Measurements from ENCODE around the gene SPATS2L.

SPATS2L gene

GRCh38 chr2:200298816-200299215 is 7.7 kb upstream of the SPATS2L start:
- DNase-seq (ENCODE audit: low read depth), result no peak
- no peak overlapping the region for H3K4me3 ChIP-seq (ENCODE audit: low read depth, low read length)
- no peak for TF ChIP-seq CTCF (IDR thresholded peaks at IDR 0.05; ENCODE audit: low read depth, low read length)
- no peak for TF ChIP-seq MAX (IDR thresholded peaks at IDR 0.05; ENCODE audit: low read depth, low read length)
- TF ChIP-seq POLR2A (IDR thresholded peaks at IDR 0.05; ENCODE audit: extremely low read depth, insufficient read length), result no peak
- TF ChIP-seq MYC (IDR thresholded peaks at IDR 0.05; ENCODE audit: low read depth, low read length), result no peak

- H3K4me3 ChIP-seq (ENCODE audit: low read depth, low read length), result no peak overlapping the region
- DNase-seq (ENCODE audit: low read depth), result no peak
- TF ChIP-seq MAX (IDR thresholded peaks at IDR 0.05; ENCODE audit: low read depth, low read length) (no peak), CTCF (IDR thresholded peaks at IDR 0.05; ENCODE audit: low read depth, low read length) (no peak), POLR2A (IDR thresholded peaks at IDR 0.05; ENCODE audit: extremely low read depth, insufficient read length) (no peak)
These were observed 6.4 kb upstream of the SPATS2L start for GRCh38 chr2:200300065-200300464.

- DNase-seq (ENCODE audit: low read depth), result no peak
- no peak overlapping the region for H3K4me3 ChIP-seq (ENCODE audit: low read depth, low read length)
- no peak for TF ChIP-seq POLR2A (IDR thresholded peaks at IDR 0.05; ENCODE audit: extremely low read depth, insufficient read length)
- TF ChIP-seq MYC (IDR thresholded peaks at IDR 0.05; ENCODE audit: low read depth, low read length), result no peak
- TF ChIP-seq CTCF (IDR thresholded peaks at IDR 0.05; ENCODE audit: low read depth, low read length), result no peak
- no peak for TF ChIP-seq MAX (IDR thresholded peaks at IDR 0.05; ENCODE audit: low read depth, low read length)
These were observed 5.7 kb upstream of the SPATS2L start for GRCh38 chr2:200300638-200301314.

- no peak for TF ChIP-seq MAX (IDR thresholded peaks at IDR 0.05; ENCODE audit: low read depth, low read length)
- no peak for TF ChIP-seq POLR2A (IDR thresholded peaks at IDR 0.05; ENCODE audit: extremely low read depth, insufficient read length)
- no peak for TF ChIP-seq MYC (IDR thresholded peaks at IDR 0.05; ENCODE audit: low read depth, low read length)
- TF ChIP-seq CTCF (IDR thresholded peaks at IDR 0.05; ENCODE audit: low read depth, low read length), result no peak
- H3K4me3 ChIP-seq (ENCODE audit: low read depth, low read length), result no peak overlapping the region
- DNase-seq (ENCODE audit: low read depth), result no peak
These were observed 4.3 kb upstream of the SPATS2L start for GRCh38 chr2:200301953-200302858.

- TF ChIP-seq POLR2A (IDR thresholded peaks at IDR 0.05; ENCODE audit: extremely low read depth, insufficient read length) (no peak), MAX (IDR thresholded peaks at IDR 0.05; ENCODE audit: low read depth, low read length) (no peak)
- no peak overlapping the region for H3K4me3 ChIP-seq (ENCODE audit: low read depth, low read length)
- peak; percentile 22 for DNase-seq (ENCODE audit: low read depth)
These were observed 3.4 kb upstream of the SPATS2L start for GRCh38 chr2:200302940-200303727.
